B cell (primary cell): Measurements from ENCODE around the gene SGPP2. TPM values are rescaled to one million over a fixed set of nuclear protein-coding genes. Genes with fewer than 3 reads are reported as not detected.
"Not testable (repeated sequence)": the region's sequence is repeated elsewhere in the genome, so short reads cannot be mapped to it uniquely, and the experiment has no call there.

Source experiments
- ATAC-seq: fragments of 200-7000 bp; cut with Tn5 transposase; one replicate; pipeline ENCODE4 v1.10.0; 2021; ENCODE audit warnings: low read depth, mild to moderate bottlenecking, moderate number of reproducible peaks, moderate library complexity
- CTCF ChIA-PET: fragments of 350-600 bp; sonication (Branson Sonifier 250); formaldehyde crosslinking; loops from one replicate; lab custom pipeline; 2021; ENCODE audit warnings: antibody characterized with exemption, inconsistent platforms; lab: Charles Lee
- POLR2A ChIA-PET: fragments of 350-600 bp; sonication (Branson Sonifier 250); formaldehyde crosslinking; loops from one replicate; lab custom pipeline; 2021; ENCODE audit warnings: antibody characterized with exemption; lab: Charles Lee
- DNase-seq: peaks from one replicate; pipeline ENCODE4 v3.0.0; 2013
- H2AFZ ChIP-seq: 2 replicates; pipeline ENCODE4 v1.6.1; 2012; ENCODE audit warnings: mild to moderate bottlenecking, low read depth, low read length; ENCODE audit not compliant: insufficient read depth, poor library complexity, severe bottlenecking
- H3K27ac ChIP-seq, 2 donors: 1 replicate in 1 of 2; 2 replicates in 1 of 2; pipeline ENCODE4 v1.5.1; 2012 to 2013; ENCODE audit warnings: low read length in 2 of 2, mild to moderate bottlenecking in 2 of 2, moderate library complexity in 1 of 2
- H3K27me3 ChIP-seq, 4 experiments: fragments of 200-600 bp in 1 of 4; sonication (generic) in 1 of 4; replicated peaks in 1 of 4; 1 replicate in 2 of 4; 2 replicates in 2 of 4; pipeline versions ENCODE4 v1.6.1 to v1.7.0; 2013 to 2016; ENCODE audit warnings: low read length in 3 of 4, mild to moderate bottlenecking in 2 of 4, mixed read lengths in 1 of 4, moderate library complexity in 1 of 4; ENCODE audit not compliant: insufficient read depth in 4 of 4, control insufficient read depth in 3 of 4; ENCODE audit errors: control extremely low read depth in 1 of 4
- H3K36me3 ChIP-seq, 2 experiments: replicated peaks in 1 of 2; 1 replicate in 1 of 2; 2 replicates in 1 of 2; pipeline versions ENCODE4 v1.6.1 to v1.7.1; 2013; ENCODE audit warnings: low read length in 1 of 2; ENCODE audit not compliant: insufficient read depth in 2 of 2, control insufficient read depth in 1 of 2; ENCODE audit errors: control extremely low read depth in 1 of 2, extremely low read depth in 1 of 2
- H3K4me1 ChIP-seq, 2 donors: fragments of 200-600 bp in 1 of 2; sonication (generic) in 1 of 2; 1 replicate in 1 of 2; 2 replicates in 1 of 2; pipeline versions ENCODE4 v1.5.1 to v1.6.1; 2013 to 2017; ENCODE audit warnings: low read length in 2 of 2; ENCODE audit not compliant: control insufficient read depth in 2 of 2, insufficient read depth in 2 of 2
- H3K4me2 ChIP-seq: replicated peaks from 2 replicates; pipeline ENCODE3; 2012; ENCODE audit warnings: mild to moderate bottlenecking, low read depth, low read length; ENCODE audit not compliant: poor library complexity, severe bottlenecking
- H3K4me3 ChIP-seq, 5 experiments: fragments of 200-600 bp in 1 of 5; sonication (generic) in 1 of 5; 1 replicate in 3 of 5; 2 replicates in 2 of 5; pipeline versions ENCODE4 v1.5.1 to v1.7.0; 2011 to 2016; ENCODE audit warnings: low read length in 4 of 5, mild to moderate bottlenecking in 4 of 5, low read depth in 2 of 5, control low read depth in 1 of 5, moderate library complexity in 1 of 5; ENCODE audit not compliant: insufficient read depth in 1 of 5; ENCODE audit errors: control extremely low read depth in 1 of 5, extremely low read depth in 1 of 5
- H3K79me2 ChIP-seq: fragments of 200-600 bp; sonication (generic); one replicate; pipeline ENCODE4 v1.6.0; 2016; ENCODE audit warnings: low read length; ENCODE audit not compliant: control insufficient read depth, insufficient read depth
- H3K9ac ChIP-seq: fragments of 200-600 bp; sonication (generic); 2 replicates; pipeline ENCODE4 v1.6.1; 2017; ENCODE audit warnings: mild to moderate bottlenecking, low read length, moderate library complexity
- H3K9me3 ChIP-seq, 3 donors: one replicate each; pipeline versions ENCODE4 v1.6.1 to v1.7.1; 2013; ENCODE audit warnings: low read length in 2 of 3; ENCODE audit not compliant: control insufficient read depth in 2 of 3, insufficient read depth in 1 of 3; ENCODE audit errors: control extremely low read depth in 1 of 3
- H4K20me1 ChIP-seq: 2 replicates; pipeline ENCODE4 v1.6.0; 2012; ENCODE audit warnings: mild to moderate bottlenecking, low read length; ENCODE audit not compliant: insufficient read depth, control insufficient read depth, poor library complexity, severe bottlenecking
- H3K27ac Mint-ChIP-seq: one replicate; pipeline ENCODE4 v1.8.0; 2021; ENCODE audit warnings: mixed read lengths
- H3K27me3 Mint-ChIP-seq: one replicate; pipeline ENCODE4 v1.8.0; 2021; ENCODE audit warnings: mixed read lengths
- H3K4me1 Mint-ChIP-seq: one replicate; pipeline ENCODE4 v1.8.0; 2021; ENCODE audit warnings: mixed read lengths
- H3K4me3 Mint-ChIP-seq: one replicate; pipeline ENCODE4 v1.8.0; 2021; ENCODE audit warnings: mixed read lengths
- H3K9me3 Mint-ChIP-seq: one replicate; pipeline ENCODE4 v1.8.0; 2022; ENCODE audit warnings: mixed read lengths; ENCODE audit not compliant: insufficient read depth
- CTCF ChIP-seq: fragments of 200-600 bp; IDR thresholded peaks from one replicate; pipeline ENCODE4 v1.8.0; 2022; ENCODE audit warnings: antibody characterized with exemption, mild to moderate bottlenecking
- EZH2 ChIP-seq: IDR thresholded peaks from 2 replicates; pipeline ENCODE4 v1.6.1; 2012; ENCODE audit warnings: borderline replicate concordance, low read depth, mild to moderate bottlenecking, moderate library complexity, low read length; ENCODE audit not compliant: insufficient read depth, poor library complexity, severe bottlenecking
- WGBS: methylation state at CpG from one replicate; pipeline ENCODE4 v1.1.5; 2013; ENCODE audit warnings: missing lambda C conversion rate; ENCODE audit not compliant: insufficient coverage; 5-methylcytosine and 5-hydroxymethylcytosine counted together
- intact Hi-C: fragments of 100-400 bp; cut with micrococcal nuclease; formaldehyde crosslinking; loops from one replicate; pipeline ENCODE4 v1.10.0; 2022
- polyA plus RNA-seq: library from polyadenylated mRNA; depleted of rRNA; stranded (reverse); fragments of >200 nt; gene quantifications from 2 replicates; pipeline ENCODE4 v1.2.3, GENCODE V29; 2012
- total RNA-seq, 2 donors: library from RNA; stranded (reverse); fragments of 120-200 nt in 1 of 2; gene quantifications; 1 replicate in 1 of 2; 2 replicates in 1 of 2; pipeline versions ENCODE4 v1.2.3 to v1.2.4, GENCODE V29; 2013 to 2022

SGPP2 gene
- total and polyA plus RNA-seq, 2 donors (not counting 1 experiment from before 2014, with no cell fraction given) = 1.5 to 7.7 TPM

GRCh38 chr2:222408684-222409083, 15.7 kb upstream of the SGPP2 start:
- ATAC-seq = no peak
- H3K9me3 Mint-ChIP-seq = no peaks in the 10 kb centered on the region
- 100% methylated on average over 1 of the region's 2 CpGs for WGBS

GRCh38 chr2:222410534-222410933, 13.8 kb upstream of the SGPP2 start:
- ChIA-PET CTCF (no interaction called here), POLR2A (no interaction called here)
- Mint-ChIP-seq H3K4me1 (no peaks in the 10 kb centered on the region), H3K9me3 (no peaks in the 10 kb centered on the region), H3K27ac (no peak overlapping the region), H3K27me3 (no peaks in the 10 kb centered on the region), H3K4me3 (no peak overlapping the region)
- Histone ChIP-seq H2AFZ (no peak overlapping the region), H3K27me3 (no peaks in the 10 kb centered on the region), H3K4me1 (no peaks in the 10 kb centered on the region), H3K4me3 (no peak overlapping the region), H3K9me3 (peaks cover 0 to 1% (median 0%) of the 10 kb centered on the region in 3 donors), H3K9ac (no peak overlapping the region), H3K27ac (no peak overlapping the region), H3K36me3 (no peaks in the 10 kb centered on the region), H3K79me2 (no peaks in the 10 kb centered on the region), H4K20me1 (no peaks in the 10 kb centered on the region), H3K4me2 (no peak overlapping the region)
- no peak for TF ChIP-seq CTCF
- TF ChIP-seq EZH2 = no peak
- DNase-seq (no peak), ATAC-seq (no peak)
- intact Hi-C loops = no loop called here
- 100% methylated on average over 1 of the region's 4 CpGs for WGBS

More at GRCh38 chr2:222408684-222409083, 15.7 kb upstream of the SGPP2 start:
- Mint-ChIP-seq H3K27me3 (no peaks in the 10 kb centered on the region), H3K4me1 (peaks cover 2% of the 10 kb centered on the region), H3K4me3 (no peak overlapping the region), H3K27ac (no peak overlapping the region)
- DNase-seq = no peak
- POLR2A ChIA-PET = no interaction called here
- no peaks in the 10 kb centered on the region for H3K4me1 ChIP-seq
- no peak overlapping the region for H3K9ac ChIP-seq
- H3K27ac ChIP-seq = no peak overlapping the region
- no peaks in the 10 kb centered on the region for H3K79me2 ChIP-seq
- H3K4me2 ChIP-seq = no peak overlapping the region
- no peak overlapping the region for H2AFZ ChIP-seq
- peaks cover 0 to 1% (median 0%) of the 10 kb centered on the region in 3 donors for H3K9me3 ChIP-seq
- H4K20me1 ChIP-seq = no peaks in the 10 kb centered on the region
- no peak overlapping the region for H3K4me3 ChIP-seq
- H3K27me3 ChIP-seq = no peaks in the 10 kb centered on the region
- no peaks in the 10 kb centered on the region for H3K36me3 ChIP-seq
- TF ChIP-seq EZH2 (no peak), CTCF (no peak)
- intact Hi-C loops = no loop called here
- CTCF ChIA-PET = no interaction called here

GRCh38 chr2:222412334-222412733, 12.0 kb upstream of the SGPP2 start:
- H3K27me3 Mint-ChIP-seq, DNase-seq, H2AFZ ChIP-seq, H3K4me1 ChIP-seq, H3K4me3 ChIP-seq, H3K79me2 ChIP-seq, H4K20me1 ChIP-seq, H3K27ac ChIP-seq, H3K27ac Mint-ChIP-seq, H3K27me3 ChIP-seq, H3K9me3 Mint-ChIP-seq, intact Hi-C loops, H3K9me3 ChIP-seq, CTCF ChIA-PET, POLR2A ChIA-PET, ATAC-seq, H3K4me1 Mint-ChIP-seq, H3K4me2 ChIP-seq, H3K9ac ChIP-seq, H3K36me3 ChIP-seq, H3K4me3 Mint-ChIP-seq: not testable (repeated sequence)
- no CpG with 5 or more reads among the region's 2 CpGs for WGBS
